GM12873 (cell line): Measurements from ENCODE around the gene NFS1.

Experiments used
- TF ChIP-seq, protein P1 (sequence below): IDR thresholded peaks from 2 replicates; pipeline ENCODE4 v1.5.1; 2012; ENCODE audit warnings: low read depth, mild to moderate bottlenecking, moderate library complexity, low read length, control low read depth; ENCODE audit not compliant: insufficient read depth; ENCODE audit errors: missing control alignments

Gene NFS1

DNA sequence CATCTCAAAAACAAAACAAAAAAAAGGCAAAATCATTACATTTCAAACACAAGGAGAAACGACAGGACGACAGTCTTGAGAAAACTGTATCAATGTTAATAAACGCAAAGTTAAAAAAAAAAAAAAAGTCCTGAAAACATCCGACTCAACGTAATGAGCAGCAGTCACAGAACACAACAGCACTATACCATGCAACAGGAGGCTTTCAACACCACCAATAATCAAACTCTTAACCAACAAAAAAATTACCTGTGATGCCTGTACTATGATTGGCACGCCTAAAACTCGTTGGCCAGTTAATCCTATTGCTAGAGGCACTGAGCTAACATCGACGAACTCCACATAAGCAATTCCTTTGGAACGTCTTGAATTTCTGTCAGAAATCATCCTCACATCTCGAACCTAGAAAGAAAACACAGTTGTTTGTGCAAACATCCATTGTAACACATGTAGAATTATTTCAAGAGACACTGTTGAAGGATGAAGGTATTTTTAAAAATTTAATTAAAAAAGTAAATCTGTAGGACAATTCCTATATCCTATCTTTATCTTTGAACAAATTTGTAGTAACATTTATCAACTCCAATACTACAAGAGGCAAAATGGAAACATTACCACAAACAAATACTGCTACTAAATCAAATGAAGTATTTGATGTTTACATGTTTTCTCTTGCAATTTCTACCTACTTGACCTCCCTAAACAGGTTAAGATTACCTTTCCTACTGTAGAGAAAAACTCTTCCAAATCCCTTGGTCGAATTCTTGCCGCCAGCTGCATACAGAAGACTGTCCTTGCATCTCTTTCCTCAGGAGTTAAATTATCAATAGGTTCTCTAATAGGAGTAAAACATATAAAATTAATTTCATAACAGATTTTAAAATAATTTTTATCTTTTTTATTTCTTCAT is 25.4 kb upstream of the NFS1 start:
- TF ChIP-seq, protein P1, sequence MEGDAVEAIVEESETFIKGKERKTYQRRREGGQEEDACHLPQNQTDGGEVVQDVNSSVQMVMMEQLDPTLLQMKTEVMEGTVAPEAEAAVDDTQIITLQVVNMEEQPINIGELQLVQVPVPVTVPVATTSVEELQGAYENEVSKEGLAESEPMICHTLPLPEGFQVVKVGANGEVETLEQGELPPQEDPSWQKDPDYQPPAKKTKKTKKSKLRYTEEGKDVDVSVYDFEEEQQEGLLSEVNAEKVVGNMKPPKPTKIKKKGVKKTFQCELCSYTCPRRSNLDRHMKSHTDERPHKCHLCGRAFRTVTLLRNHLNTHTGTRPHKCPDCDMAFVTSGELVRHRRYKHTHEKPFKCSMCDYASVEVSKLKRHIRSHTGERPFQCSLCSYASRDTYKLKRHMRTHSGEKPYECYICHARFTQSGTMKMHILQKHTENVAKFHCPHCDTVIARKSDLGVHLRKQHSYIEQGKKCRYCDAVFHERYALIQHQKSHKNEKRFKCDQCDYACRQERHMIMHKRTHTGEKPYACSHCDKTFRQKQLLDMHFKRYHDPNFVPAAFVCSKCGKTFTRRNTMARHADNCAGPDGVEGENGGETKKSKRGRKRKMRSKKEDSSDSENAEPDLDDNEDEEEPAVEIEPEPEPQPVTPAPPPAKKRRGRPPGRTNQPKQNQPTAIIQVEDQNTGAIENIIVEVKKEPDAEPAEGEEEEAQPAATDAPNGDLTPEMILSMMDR = no peak

- TF ChIP-seq, protein P1 = no peak
Measured at GRCh38 chr20:35721621-35722020, 22.5 kb upstream of the NFS1 start.

DNA sequence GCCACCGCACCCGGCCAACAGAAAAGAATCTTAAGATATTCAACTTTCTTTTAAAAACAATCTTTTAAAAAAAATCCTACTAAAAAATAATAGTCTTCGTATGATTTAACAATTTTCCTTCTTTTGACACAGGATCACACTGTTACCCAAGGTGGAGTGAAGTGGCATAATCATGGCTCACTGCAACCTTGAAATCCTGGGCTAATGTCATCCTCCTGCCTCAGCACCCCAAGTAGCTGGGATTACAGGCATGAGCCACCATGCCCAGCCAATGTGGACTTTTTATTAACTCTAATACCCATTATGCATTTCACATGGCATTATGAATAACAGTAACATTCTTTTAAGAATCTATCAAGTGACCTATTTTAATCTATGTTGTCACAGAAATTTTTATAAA is 22.1 kb upstream of the NFS1 start:
- TF ChIP-seq, protein P1 = no peak

- TF ChIP-seq, protein P1 = no peak
Measured at GRCh38 chr20:35720165-35721123, 21.3 kb upstream of the NFS1 start.

DNA sequence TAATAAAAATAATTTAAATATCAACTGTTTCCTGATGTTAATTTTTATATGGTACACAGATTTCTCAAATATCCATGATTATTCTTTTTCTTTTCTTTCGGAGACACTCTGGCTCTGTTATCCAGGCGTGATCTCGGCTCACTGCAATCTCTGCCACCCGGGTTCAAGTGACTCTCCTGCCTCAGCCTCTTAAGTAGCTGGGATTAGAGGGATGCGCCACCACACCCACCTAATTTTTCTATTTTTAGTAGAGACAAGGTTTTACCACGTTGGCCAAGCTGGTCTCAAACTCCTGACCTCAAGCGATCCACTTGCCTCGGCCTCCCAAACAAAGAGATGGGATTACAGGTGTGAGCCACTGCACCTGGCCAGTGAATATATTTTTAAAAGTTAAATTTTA is 20.6 kb upstream of the NFS1 start:
- TF ChIP-seq, protein P1 = no peak

- TF ChIP-seq, protein P1 = no peak
Measured at GRCh38 chr20:35718972-35719635, 20.0 kb upstream of the NFS1 start.
